BJ (cell line): ENCODE data around the gene HNRNPU. TPM values are rescaled to one million over a fixed set of nuclear protein-coding genes. Genes with fewer than 3 reads are reported as not detected.

Experiments used
- CTCF ChIA-PET: fragments of 350-600 bp; formaldehyde crosslinking; extraction: SDS; loops from one replicate; lab custom pipeline; 2021; ENCODE audit warnings: antibody characterized with exemption, inconsistent platforms; lab: Yijun Ruan, JAX
- POLR2A ChIA-PET: fragments of 300-600 bp; sonication (Branson Sonifier 250); formaldehyde crosslinking; extraction: SDS; loops from one replicate; lab custom pipeline; 2021; ENCODE audit warnings: antibody characterized with exemption; lab: Charles Lee
- DNase-seq: peaks from one replicate; pipeline ENCODE4 v3.0.0-alpha.2; 2011; ENCODE audit warnings: low read depth
- H3K27me3 ChIP-seq: 2 replicates; pipeline ENCODE4 v1.6.0; 2011; ENCODE audit warnings: low read length; ENCODE audit not compliant: control insufficient read depth, insufficient read depth
- H3K36me3 ChIP-seq: 2 replicates; pipeline ENCODE4 v1.5.1; 2011; ENCODE audit warnings: low read length; ENCODE audit not compliant: control insufficient read depth, insufficient read depth
- H3K4me3 ChIP-seq: 2 replicates; pipeline ENCODE4 v1.5.1; 2011; ENCODE audit warnings: low read depth, mild to moderate bottlenecking, control low read depth, low read length
- CTCF ChIP-seq: IDR thresholded peaks from 2 replicates; pipeline ENCODE4 v1.5.1; 2011; ENCODE audit warnings: low read depth, mild to moderate bottlenecking, control low read depth, inconsistent platforms, low read length, moderate library complexity; ENCODE audit not compliant: insufficient read depth
- polyA plus RNA-seq: library from polyadenylated mRNA; depleted of rRNA; stranded (reverse); fragments of >200 nt; gene quantifications from 2 replicates; pipeline ENCODE4 v1.2.3, GENCODE V29; 2011

HNRNPU gene
- polyA plus RNA-seq, 1 experiment: 72.8 TPM

GRCh38 chr1:244878681-244879080 lies 14.3 kb upstream of the HNRNPU start:
- no peaks in the 10 kb centered on the region for H3K36me3 ChIP-seq
- no peak overlapping the region for H3K4me3 ChIP-seq
- DNase-seq: no peak
- POLR2A ChIA-PET: no interaction called here
- CTCF ChIA-PET: interaction anchor here (0.6 kb wide), 1 partner anchor 61 kb away, joined by 3 read pairs; no protein-coding TSS in a partner anchor
- H3K27me3 ChIP-seq: no peaks in the 10 kb centered on the region
- TF ChIP-seq CTCF: no peak

- CTCF ChIA-PET: no interaction called here
- no peak overlapping the region for H3K4me3 ChIP-seq
- H3K36me3 ChIP-seq: no peaks in the 10 kb centered on the region
- DNase-seq: no peak
- POLR2A ChIA-PET: no interaction called here
- no peak for TF ChIP-seq CTCF
- H3K27me3 ChIP-seq: no peaks in the 10 kb centered on the region
Observed at GRCh38 chr1:244876228-244876910, 12.0 kb upstream of the HNRNPU start.

GRCh38 chr1:244874974-244875579 lies 10.7 kb upstream of the HNRNPU start:
- DNase-seq: no peak
- POLR2A ChIA-PET: no interaction called here
- H3K4me3 ChIP-seq: no peak overlapping the region
- TF ChIP-seq CTCF: no peak
- CTCF ChIA-PET: interaction anchor here (0.7 kb wide), 1 partner anchor 40 kb away, joined by 3 read pairs; no protein-coding TSS in a partner anchor
- no peaks in the 10 kb centered on the region for H3K36me3 ChIP-seq
- no peaks in the 10 kb centered on the region for H3K27me3 ChIP-seq

- H3K4me3 ChIP-seq: no peak overlapping the region
- POLR2A ChIA-PET: no interaction called here
- CTCF ChIA-PET: no interaction called here
- H3K36me3 ChIP-seq: no peaks in the 10 kb centered on the region
- no peak for DNase-seq
- H3K27me3 ChIP-seq: no peaks in the 10 kb centered on the region
- no peak for TF ChIP-seq CTCF
Observed at GRCh38 chr1:244869950-244870349, 5.6 kb upstream of the HNRNPU start.

GRCh38 chr1:244869364-244869827 lies 5.1 kb upstream of the HNRNPU start:
- Histone ChIP-seq H3K4me3 (no peak overlapping the region), H3K36me3 (no peaks in the 10 kb centered on the region), H3K27me3 (no peaks in the 10 kb centered on the region)
- CTCF ChIA-PET: no interaction called here
- TF ChIP-seq CTCF: no peak
- POLR2A ChIA-PET: no interaction called here
- no peak for DNase-seq
